ENCODE results near the gene DNPH1. TPM values are rescaled to one million over a fixed set of nuclear protein-coding genes. Genes with fewer than 3 reads are reported as not detected.

DNPH1 gene
- total and polyA plus RNA-seq, 9 of the 15 experiments (the other 6 are each of a cell fraction or from before 2014, with no cell fraction given), result 7.3 to 300 (median 68.7) TPM

GRCh38 chr6:43189776-43190304 lies 39.4 kb downstream of the DNPH1 start:
- POLR2A ChIA-PET, result interaction anchor here (1.0 to 2.9 kb wide), 6 partner anchors 7 to 46 kb away, joined by 3 to 14 read pairs (median 6); partner anchors contain the start of gene CUL9
- TF ChIP-seq HDAC1 (IDR thresholded peaks at IDR 0.05), result peak in 1 of 2 experiments; percentile 30; a peak in 1 of 4 replicates
- TF ChIP-seq SMAD1 (IDR thresholded peaks at IDR 0.05; ENCODE audit: low read depth, low read length, partially characterized antibody), result no peak
- TF ChIP-seq ARID1B (IDR thresholded peaks at IDR 0.05), result peak; percentile 36; the same call in 1 of the 2 replicates
- no peak for TF ChIP-seq ZNF12 (CRISPR knock-in tag; IDR thresholded peaks at IDR 0.05)
- 0 out of 2 replicates have a peak, but pooled peaks have one; percentile 55 for TF ChIP-seq SMARCC2 (IDR thresholded peaks at IDR 0.05; ENCODE audit: low read depth)
- no peak for TF ChIP-seq PHF21A (IDR thresholded peaks at IDR 0.05; ENCODE audit: borderline replicate concordance, low read depth)
- 0 out of 2 replicates have a peak, but pooled peaks have one; percentile 41 for TF ChIP-seq SMARCA5 (IDR thresholded peaks at IDR 0.05)
- TF ChIP-seq SMARCA4 (IDR thresholded peaks at IDR 0.05), result peak; percentile 52
- no peak for TF ChIP-seq NR4A1 (CRISPR knock-in tag; IDR thresholded peaks at IDR 0.05)
- TF ChIP-seq NR4A1 (tag; IDR thresholded peaks at IDR 0.05), result no peak
- no peak for TF ChIP-seq AFF4 (CRISPR knock-in tag; IDR thresholded peaks at IDR 0.05)
- no peak for TF ChIP-seq RREB1 (CRISPR knock-in tag; IDR thresholded peaks at IDR 0.05)
- peak; percentile 59; the same call in 1 of the 2 replicates for TF ChIP-seq DPF2 (IDR thresholded peaks at IDR 0.05)
- TF ChIP-seq ADNP (tag; IDR thresholded peaks at IDR 0.05), result 0 out of 2 replicates have a peak, but pooled peaks have one; percentile 35

More at GRCh38 chr6:43189776-43190304, 39.4 kb downstream of the DNPH1 start:
- H3K9me3 ChIP-seq (replicated peaks; ENCODE audit: control insufficient read depth, insufficient read depth, low read depth, low read length), result no peaks in the 10 kb centered on the region
- H3K9me1 ChIP-seq (ENCODE audit: control insufficient read depth, insufficient read depth, low read length), result no peaks in the 10 kb centered on the region
- 33% methylated on average over 6 of the region's 6 CpGs for WGBS (ENCODE audit: insufficient coverage, low coverage, missing lambda C conversion rate)
- no peak overlapping the region for H3K4me2 ChIP-seq (ENCODE audit: insufficient read depth, low read length)
- intact Hi-C loops (cut with micrococcal nuclease), result no loop called here
- peaks cover 38% of the 10 kb centered on the region for H3K36me3 ChIP-seq (ENCODE audit: control insufficient read depth, insufficient read depth, low read length)
- peak in 2 of 4 experiments; percentile 48 to 52 for DNase-seq (ENCODE audit: extremely low read depth in 1 of 4, low spot score in 3 of 4)
- CTCF ChIA-PET (ENCODE audit: low intra/inter-chr PET ratio), result interaction anchor here (0.6 kb wide), 1 partner anchor 120 kb away, joined by 3 read pairs; no protein-coding TSS in a partner anchor
- peak; percentile 75 for FAIRE-seq
- H3K79me2 ChIP-seq (ENCODE audit: control insufficient read depth, insufficient read depth, low read length), result peaks cover 3% of the 10 kb centered on the region; the same call in 1 of the 3 replicates
- peak overlapping the region in 1 of 2 experiments; percentile 28; a peak in 1 of 4 replicates for H3K9ac ChIP-seq (ENCODE audit: insufficient read depth in 1 of 2, low read depth in 2 of 2, low read length in 2 of 2)
- peak overlapping the region; percentile 48; the same call in 1 of the 2 replicates for H2AFZ ChIP-seq (ENCODE audit: low read depth, low read length)
- ATAC-seq, result peak; percentile 85
- H4K20me1 ChIP-seq (replicated peaks; ENCODE audit: control insufficient read depth, insufficient read depth, low read length), result no peaks in the 10 kb centered on the region
- in situ Hi-C loops (cut with MboI), result no loop called here
- peaks cover 0 to 13% of the 10 kb centered on the region in 2 experiments; a peak in 4 of 5 replicates for H3K4me1 ChIP-seq (replicated peaks in 1 of 2; ENCODE audit: control insufficient read depth in 2 of 2, insufficient read depth in 2 of 2, low read length in 2 of 2)
- BruUV-seq (replicated peaks), result no TSS peak
- no peaks in the 10 kb centered on the region for H3K27me3 ChIP-seq (ENCODE audit: control insufficient read depth in 2 of 2, insufficient read depth in 2 of 2, low read length in 2 of 2)
- no peak overlapping the region for H3K4me3 ChIP-seq
- H3K27ac ChIP-seq (ENCODE audit: extremely low read depth, low read depth, low read length), result peak overlapping the region; percentile 18; the same call in 1 of the 3 replicates
